NCI-H526 treated with DMSO at 0.1 percent for 48 hours (cell line): ENCODE data around the gene FXYD2.
A peak's percentile ranks its signal among the peaks of the same experiment; 100 is the strongest.
"Not testable (repeated sequence)": the region's sequence is repeated elsewhere in the genome, so short reads cannot be mapped to it uniquely, and the experiment has no call there.

ENCODE experiments used
- DNase-seq: peaks from one replicate; lab custom pipeline; 2025; lab: John Stamatoyannopoulos, UW

FXYD2 gene

GRCh38 chr11:117820516-117820915 is 4.0 kb downstream of the FXYD2 start:
- no peak for DNase-seq

DNA sequence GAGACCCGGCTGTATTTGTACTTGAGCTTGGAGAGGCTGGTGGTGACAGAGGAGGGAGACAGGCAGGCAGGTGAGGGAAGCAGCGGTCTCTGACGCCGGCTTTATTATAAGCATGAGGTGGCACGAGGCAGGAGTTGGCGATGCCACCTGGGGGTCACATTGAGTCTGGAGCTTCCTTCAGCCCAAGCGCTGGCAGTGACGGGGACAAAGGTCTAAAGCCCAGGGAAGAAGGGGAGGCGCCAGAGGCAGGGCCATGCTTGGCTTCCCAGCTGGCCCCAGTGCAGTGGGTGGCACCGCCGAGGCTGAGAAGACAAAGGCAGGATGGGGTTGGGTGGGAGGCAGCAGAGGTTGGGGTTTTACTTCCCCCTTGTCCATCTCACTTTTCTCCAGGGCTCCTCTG is 4.5 kb downstream of the FXYD2 start:
- peak; percentile 79 for DNase-seq

DNA sequence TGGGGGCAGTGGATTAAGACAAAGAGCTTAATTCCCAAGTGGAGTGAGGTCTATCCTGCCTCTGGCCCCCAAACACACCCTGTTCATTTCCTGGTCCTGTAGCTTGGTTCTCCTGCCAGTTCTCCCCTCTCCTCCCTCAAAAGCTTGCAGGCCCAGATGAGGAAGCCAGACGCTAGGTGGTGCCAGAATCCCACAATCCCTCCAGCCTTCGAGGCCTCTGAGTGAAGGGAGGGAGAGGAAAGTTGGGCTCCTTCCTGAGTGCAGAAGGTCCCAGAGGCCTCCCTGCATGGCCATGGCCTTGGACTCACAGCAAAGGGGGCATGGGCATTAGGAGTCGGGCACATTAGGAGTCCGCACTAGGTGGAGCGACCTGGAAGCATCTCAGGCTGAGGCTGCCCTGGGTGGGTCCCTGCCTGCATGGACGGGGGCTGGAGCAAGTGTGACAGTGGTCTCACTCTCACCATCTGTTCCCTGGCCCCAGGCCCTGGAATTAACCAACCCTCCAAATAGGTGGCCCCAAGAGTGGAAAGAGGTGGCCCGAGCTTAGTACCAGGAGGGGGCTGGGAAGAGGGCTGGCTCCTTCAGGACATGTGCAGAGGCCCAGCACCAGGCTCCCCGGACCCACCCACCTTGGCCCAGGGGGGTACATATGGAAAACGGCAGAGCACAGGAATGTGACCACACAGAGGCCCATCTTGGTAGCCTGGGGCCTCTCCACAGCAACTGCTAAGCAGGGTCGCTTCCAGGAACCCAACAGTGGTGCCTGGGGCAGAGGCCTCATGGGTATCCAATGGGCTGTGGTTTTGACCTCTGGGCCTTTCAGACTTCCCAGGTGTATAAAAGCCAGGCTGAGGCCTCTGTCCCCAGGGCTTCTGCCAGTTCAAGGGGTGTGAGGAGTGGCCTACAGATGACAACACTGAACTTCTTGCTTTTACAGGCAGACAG is 5.2 kb downstream of the FXYD2 start:
- peak; percentile 91 for DNase-seq

DNA sequence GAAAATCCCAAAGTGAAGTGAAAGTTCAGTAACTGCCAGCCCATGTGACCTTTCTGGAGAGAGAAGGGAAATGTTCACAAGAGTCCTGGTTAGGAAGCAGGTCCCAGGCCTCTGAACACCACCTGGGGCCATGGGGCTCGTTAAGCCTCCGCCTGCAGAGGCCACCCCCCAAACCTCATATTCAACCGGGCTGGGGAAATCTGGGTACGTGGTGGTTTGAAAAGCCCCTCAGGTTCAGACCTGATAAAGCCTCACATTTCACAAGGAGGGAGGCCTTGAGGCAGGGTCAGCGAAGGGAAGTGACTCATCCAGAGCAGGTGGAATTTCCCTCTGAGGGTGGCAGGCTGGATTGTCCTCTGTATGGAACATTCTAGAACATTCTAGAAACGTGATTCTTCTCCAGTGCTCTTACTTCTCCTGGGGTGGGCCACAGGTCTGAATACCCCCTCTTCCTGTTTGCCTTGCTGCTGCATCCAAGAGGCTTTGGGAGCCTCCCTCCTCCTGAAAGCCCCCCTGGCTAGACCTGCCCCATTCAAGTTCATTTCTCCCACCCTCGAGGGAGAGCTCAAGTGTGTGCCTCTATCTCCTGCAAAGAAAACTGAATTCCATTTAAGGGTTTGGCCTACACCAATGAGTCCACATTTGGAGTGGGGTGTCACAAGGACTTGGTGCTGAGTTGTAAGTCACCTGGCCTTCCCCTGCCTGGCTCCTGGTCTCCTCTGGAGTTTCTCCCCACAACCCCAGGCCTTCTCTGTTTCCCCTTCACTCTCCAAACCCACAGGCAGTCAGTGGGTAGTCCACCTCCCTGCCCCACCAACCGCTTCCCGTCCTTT is 6.3 kb downstream of the FXYD2 start:
- DNase-seq: no peak

DNA sequence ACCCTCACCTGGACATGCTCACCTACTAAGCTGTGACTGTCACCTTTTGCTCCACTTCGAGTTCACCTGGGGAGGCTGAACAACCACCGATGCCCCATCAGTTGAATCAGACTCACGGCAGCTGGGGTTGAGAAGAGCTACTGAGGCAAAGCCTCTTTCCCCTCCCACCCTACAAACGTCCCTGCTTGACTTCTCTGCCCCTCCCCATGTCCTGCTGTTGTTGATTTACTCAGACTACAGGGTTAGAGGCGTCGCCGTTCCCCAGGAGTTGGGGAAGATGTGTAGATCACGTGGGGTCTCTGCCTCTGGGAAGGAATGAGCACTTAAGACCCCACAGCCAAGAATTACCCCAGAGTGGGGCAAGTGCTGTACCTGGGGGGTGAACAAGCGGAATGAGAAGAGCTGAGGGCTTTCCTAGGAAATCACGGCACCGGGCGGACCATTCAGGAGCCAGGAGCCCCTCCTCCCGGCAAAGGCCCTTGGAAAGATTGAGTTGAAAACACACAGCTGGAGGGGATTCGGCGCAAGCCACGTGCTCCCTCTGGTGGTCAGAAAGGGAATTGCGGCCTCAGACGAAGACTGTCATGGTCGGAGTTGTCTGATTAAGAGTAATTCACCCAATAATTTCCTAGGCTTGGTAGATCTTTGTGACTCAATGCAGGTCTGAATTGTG is 7.0 kb downstream of the FXYD2 start:
- DNase-seq: peak; percentile 85

GRCh38 chr11:117816846-117817367 is 7.6 kb downstream of the FXYD2 start:
- no peak for DNase-seq

DNA sequence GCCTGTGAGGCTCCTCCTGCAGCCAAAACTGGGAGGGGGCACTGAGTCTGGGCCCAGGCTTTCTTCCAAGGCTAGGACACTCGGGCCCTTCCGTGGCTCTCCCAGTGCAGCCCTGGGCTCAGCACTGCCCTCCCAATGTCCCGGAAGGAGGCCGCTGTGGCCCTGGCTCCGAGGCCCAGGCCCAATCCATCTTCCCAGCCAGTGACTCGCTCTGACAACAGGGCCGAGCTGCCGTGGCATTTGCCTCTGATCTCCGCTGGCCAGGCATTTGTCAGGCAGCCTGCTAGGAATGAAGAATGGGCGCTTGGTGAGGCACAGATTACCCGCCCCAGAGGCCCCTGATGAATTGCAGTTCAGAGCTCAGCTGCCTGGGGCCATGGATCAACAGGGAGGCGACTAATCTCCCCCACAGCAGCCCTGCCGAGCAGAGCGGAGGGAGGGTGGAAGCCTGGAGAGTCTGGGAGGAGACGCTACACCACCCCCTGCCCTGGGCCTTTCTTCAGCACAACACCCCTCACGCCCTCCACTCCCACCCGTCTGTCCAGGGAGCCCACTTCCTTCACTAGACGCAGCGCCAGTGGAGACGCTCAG is 8.3 kb downstream of the FXYD2 start:
- no peak for DNase-seq

GRCh38 chr11:117815262-117815803 is 9.2 kb downstream of the FXYD2 start:
- DNase-seq: no peak

GRCh38 chr11:117814766-117815261 is 9.7 kb downstream of the FXYD2 start:
- no peak for DNase-seq

DNA sequence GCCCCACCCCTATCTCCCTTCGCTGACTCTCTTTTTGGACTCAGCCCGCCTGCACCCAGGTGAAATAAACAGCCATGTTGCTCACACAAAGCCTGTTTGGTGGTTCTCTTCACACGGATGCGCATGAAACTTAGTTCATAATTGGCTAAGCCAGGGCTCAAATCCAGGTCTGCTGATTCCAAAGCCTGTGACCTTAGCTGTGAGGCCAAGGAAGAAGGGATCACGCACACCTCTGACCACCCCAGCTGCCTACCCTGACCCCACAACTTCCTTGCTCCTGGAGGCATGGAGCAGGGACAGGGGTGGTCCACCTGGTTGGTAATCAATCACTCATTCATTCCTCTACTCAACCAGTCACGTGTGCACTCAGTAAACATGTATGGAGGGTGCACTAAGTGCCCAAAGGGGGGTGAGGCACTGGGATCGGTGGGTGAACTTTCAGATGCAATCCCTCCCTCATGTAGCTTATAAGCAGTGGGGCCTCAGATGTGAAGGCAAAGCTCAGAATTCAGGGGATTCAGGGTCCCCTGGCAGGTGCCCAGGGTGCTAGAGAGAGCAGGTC is 10.3 kb downstream of the FXYD2 start:
- no peak for DNase-seq

DNA sequence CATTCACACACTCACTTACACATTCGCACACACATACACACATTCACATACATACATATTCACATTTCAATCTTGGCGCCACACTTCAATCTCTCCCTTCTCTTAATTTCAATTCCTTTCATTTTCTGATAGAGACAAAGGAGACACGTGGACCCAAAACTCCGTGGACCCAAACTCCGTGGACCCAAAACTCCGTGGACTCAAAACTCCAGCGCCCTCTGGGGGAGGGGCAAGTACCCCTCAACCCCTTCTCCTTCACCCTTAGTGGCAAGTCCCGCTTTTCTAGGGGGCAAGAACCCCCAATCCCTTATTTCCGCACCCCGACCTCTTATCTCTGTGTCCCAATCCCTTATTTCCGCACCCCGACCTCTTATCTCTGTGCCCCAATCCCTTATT is 14.5 kb downstream of the FXYD2 start:
- DNase-seq: not testable (repeated sequence)

DNA sequence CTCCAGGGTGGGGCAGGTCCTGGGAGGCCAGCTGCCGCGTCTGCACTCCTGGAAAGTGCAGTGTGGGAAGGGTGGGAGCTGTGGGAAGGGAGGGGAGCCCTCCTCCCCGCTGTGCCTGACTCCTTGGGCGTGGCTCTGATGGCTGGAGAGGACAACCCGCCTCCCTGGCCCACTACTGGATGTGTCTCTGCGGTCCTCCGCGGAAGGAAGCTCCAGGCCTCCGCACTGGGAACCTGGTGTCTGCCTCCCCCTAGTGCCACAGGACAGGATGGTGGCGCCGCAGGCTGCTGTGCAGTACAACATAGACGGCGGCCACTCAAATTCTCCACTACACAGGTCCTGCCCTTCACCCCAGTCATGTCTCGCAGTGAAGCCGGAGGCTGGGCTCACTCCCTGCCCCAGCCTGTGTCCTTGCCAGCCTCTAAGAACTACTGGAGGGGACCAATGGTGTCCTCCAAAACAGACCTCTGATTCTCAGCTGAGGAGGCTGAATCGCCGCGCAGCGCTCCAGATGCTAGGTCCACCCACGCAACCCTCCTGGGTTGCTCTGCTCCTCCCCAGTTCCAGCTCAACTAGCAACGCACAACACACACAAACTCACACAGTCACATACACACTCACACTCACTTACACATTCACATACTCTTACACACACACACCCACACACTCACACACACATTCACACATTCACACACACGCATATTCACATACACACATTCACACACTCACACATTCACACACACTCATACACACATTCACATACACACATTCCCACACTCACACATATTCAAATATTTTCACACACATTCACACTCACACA is 15.1 kb downstream of the FXYD2 start:
- DNase-seq: peak; percentile 96

GRCh38 chr11:117808784-117809183 is 15.8 kb downstream of the FXYD2 start:
- DNase-seq: no peak

DNA sequence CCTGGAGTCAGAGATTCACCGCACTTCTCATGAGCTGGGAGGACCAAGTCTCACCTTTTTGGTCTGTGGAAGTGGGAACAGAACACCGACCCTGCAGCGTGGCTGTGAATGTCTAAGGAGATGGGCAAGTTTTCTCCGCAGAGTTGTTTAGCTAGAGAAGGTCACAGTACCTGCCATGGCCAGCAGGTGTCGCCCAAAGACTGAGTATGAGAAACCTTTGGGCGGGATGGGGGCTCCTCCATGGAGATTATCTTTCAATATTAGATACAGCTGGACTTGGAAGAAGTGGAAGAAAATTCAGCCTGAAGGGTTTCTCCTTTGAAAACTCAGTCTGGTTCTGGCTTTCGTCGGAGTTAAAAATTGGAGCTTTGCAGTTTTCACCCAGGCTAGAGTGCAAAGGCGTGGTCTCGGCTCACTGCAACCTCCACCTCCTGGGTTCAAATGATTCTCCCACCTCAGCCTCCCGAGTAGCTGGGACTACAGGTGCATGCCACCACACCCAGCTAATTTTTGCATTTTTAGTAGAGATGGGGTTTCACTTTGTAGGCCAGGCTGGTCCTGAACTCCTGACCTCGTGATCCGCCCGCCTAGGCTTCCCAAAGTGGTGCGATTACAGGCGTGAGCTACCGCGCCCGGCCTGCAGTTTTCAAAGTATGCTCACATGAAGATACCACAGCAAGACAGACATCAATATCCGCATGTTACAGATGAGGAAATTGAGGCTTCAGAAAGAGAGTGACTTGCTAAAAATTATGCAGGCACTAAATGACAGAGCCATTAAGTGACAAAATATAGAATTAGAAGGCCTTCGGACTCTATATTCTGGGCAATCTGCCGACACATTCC is 16.8 kb downstream of the FXYD2 start:
- peak; percentile 62 for DNase-seq

GRCh38 chr11:117806846-117807245 is 17.7 kb downstream of the FXYD2 start:
- no peak for DNase-seq

- no peak for DNase-seq
Observed at GRCh38 chr11:117805045-117805444, 19.5 kb downstream of the FXYD2 start.

DNA sequence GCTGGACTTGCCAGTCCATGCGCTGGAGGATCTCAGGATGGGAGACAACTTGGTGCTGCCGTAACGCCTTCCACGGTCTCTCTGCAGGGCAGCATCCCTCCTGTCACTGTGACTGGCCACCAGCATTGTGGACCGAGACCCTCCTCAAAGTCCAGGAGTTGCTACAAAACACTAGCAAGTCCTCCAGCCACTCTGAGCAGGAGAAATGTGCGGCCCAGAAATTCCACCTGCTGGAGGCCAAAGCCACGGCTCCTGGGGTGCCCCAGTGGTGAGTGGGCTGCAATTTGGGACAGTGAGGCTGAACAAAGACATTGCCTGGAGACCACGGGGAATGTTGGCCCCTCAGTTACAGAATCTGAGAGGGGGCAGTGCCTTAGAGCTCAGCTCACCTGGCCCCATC is 20.6 kb downstream of the FXYD2 start:
- no peak for DNase-seq

DNA sequence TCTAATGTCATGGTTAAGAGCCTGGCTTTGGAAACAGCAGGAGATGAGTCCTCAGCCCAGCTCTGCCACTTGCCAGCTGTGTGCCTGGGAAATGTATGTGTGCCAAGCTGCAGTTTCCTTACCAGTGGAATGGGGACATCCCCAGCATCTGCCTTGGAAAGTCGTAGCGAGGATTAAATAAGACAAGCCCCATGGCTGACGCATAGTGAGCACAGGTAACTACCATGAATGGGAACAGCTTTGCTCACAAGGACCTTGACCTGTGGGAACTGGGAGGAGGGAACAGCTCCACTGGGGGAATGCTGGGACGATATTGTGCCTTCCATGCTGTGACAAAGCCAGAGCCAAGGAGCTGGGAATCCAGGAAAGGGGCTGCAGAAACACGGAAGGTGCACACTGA is 24.9 kb downstream of the FXYD2 start:
- peak; percentile 63 for DNase-seq

DNA sequence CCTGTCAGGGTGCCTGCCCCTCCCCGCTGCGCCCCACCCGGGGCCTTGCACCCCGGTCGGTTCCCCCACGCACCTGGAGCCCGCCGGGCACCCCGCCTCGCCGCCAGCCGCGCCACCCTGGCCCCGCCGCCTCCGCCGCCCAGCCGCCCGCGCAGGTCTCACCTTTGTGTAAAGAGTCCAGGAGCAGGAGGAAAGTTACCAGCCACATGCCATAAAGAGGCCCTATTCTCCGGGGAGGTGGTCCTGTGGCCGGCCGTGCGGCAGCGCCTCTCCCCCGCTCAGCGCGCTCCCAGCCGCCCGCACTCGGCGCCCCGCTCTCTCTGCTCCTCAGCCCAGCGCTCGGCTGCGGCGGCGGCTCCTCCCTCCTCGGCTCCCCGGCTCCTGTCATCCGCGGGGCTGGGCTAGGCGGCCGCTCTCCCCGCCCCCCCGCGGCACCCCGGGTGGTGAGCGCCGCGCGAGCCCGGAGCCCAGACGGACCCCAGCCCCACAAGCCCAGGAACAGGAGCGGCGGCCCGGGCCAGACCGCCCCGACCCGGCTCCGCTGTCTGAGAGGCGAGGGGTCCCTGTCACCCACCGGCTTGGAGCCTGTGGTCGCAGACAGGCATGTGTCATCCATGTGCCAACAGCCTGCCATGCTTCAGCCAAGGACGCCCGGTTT is 27.5 kb downstream of the FXYD2 start, which contains the start of gene DSCAML1:
Gene DSCAML1, minus strand, starts transcription at position 345 of the 658 bp plus-strand sequence. Its CDS starts 137 bp downstream, at position 208.
- peak; percentile 80 for DNase-seq
